Lung microvascular endothelial cell (primary cell): Measurements from ENCODE around the gene AGBL5. TPM values are rescaled to one million over a fixed set of nuclear protein-coding genes. Genes with fewer than 3 reads are reported as not detected.
"Not testable (repeated sequence)": the region's sequence is repeated elsewhere in the genome, so short reads cannot be mapped to it uniquely, and the experiment has no call there.

Source experiments
- DNase-seq, 2 donors: peaks; one replicate each; pipeline versions ENCODE4 v3.0.0 to v3.0.0-alpha.2; 2010; ENCODE audit warnings: low read depth in 2 of 2
- total RNA-seq: library from RNA; depleted of rRNA; stranded (reverse); fragments of >200 nt; gene quantifications from 2 replicates; pipeline ENCODE4 v1.2.1, GENCODE V29; 2014

AGBL5 gene
- total RNA-seq, 1 donor from 2014 or later: 13.7 TPM

GRCh38 chr2:27089111-27089954 is 37.9 kb downstream of the AGBL5 start:
- DNase-seq: no peak

- DNase-seq: no peak
Observed at GRCh38 chr2:27091746-27092695, 40.6 kb downstream of the AGBL5 start.

- no peak for DNase-seq
Observed at GRCh38 chr2:27092696-27093429, 41.4 kb downstream of the AGBL5 start.

- no peak for DNase-seq
Observed at GRCh38 chr2:27093430-27094352, 42.2 kb downstream of the AGBL5 start.

GRCh38 chr2:27094353-27094984 is 43.0 kb downstream of the AGBL5 start:
- DNase-seq: no peak

- no peak for DNase-seq
Observed at GRCh38 chr2:27095427-27095744, 43.9 kb downstream of the AGBL5 start.

- DNase-seq: peak; percentile 58 to 79
Observed at GRCh38 chr2:27095745-27096651, 44.5 kb downstream of the AGBL5 start.

GRCh38 chr2:27096748-27097297 is 45.4 kb downstream of the AGBL5 start:
- DNase-seq: no peak

- no peak for DNase-seq
Observed at GRCh38 chr2:27097341-27097740, 45.9 kb downstream of the AGBL5 start.

GRCh38 chr2:27099334-27099955 is 48.0 kb downstream of the AGBL5 start:
- DNase-seq: no peak

- DNase-seq: no peak
Observed at GRCh38 chr2:27100036-27100435, 48.6 kb downstream of the AGBL5 start.

- DNase-seq: no peak
Observed at GRCh38 chr2:27102329-27102728, 50.9 kb downstream of the AGBL5 start.

- no peak for DNase-seq
Observed at GRCh38 chr2:27105981-27106380, 54.5 kb downstream of the AGBL5 start.

- peak in 1 of 2 donors; percentile 39 for DNase-seq
Observed at GRCh38 chr2:27108221-27108620, 56.8 kb downstream of the AGBL5 start.

- no peak for DNase-seq
Observed at GRCh38 chr2:27109083-27109482, 57.6 kb downstream of the AGBL5 start.

GRCh38 chr2:27110603-27111352 is 59.3 kb downstream of the AGBL5 start:
- not testable (repeated sequence) for DNase-seq

- DNase-seq: not testable (repeated sequence)
Observed at GRCh38 chr2:27111392-27112078, 60.1 kb downstream of the AGBL5 start.
